ENCODE results near the gene RTN4R. TPM values are rescaled to one million over a fixed set of nuclear protein-coding genes. Genes with fewer than 3 reads are reported as not detected.
"Not testable (repeated sequence)": the region's sequence is repeated elsewhere in the genome, so short reads cannot be mapped to it uniquely, and the experiment has no call there.

The RTN4R gene
- total and polyA plus RNA-seq, 2 experiments from 2014 or later: 10.6 to 38.4 TPM

DNA sequence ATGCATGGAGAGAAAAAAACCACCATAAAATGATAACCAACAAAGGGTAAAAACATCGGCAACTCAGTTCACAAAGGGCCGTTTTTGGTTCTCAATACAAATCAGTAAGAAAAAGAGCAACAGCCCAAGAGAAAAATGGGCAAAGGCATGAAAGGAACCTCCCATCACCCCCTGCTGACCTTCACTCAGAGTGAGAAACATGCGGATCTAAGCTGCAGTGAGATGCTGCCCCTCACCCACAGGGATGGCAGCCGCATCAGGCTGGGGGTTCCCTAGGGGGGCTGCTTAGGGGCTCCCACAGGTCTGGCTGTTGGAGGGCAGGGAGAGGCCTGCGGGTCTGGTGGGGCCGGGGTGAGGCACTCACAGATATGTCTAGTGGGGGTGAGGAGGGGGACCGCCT lies 7.2 kb upstream of the RTN4R start:
- not testable (repeated sequence) for H3K27ac ChIP-seq (ENCODE audit: low read depth); H4K20me1 ChIP-seq (replicated peaks; ENCODE audit: insufficient read depth); H3K4me1 ChIP-seq (ENCODE audit: insufficient read depth); H3K9me3 Mint-ChIP-seq; H3K4me3 ChIP-seq; H3F3A ChIP-seq (replicated peaks; ENCODE audit: low read depth); H3K79me2 ChIP-seq (replicated peaks; ENCODE audit: insufficient read depth); H3K9me2 ChIP-seq (ENCODE audit: insufficient read depth); H3K36me3 Mint-ChIP-seq (ENCODE audit: low read depth); H3K27ac Mint-ChIP-seq; H3K27me3 Mint-ChIP-seq (ENCODE audit: insufficient read depth, low read depth, poor library complexity); H3K4me3 Mint-ChIP-seq; H3K4me1 Mint-ChIP-seq; H3K36me3 ChIP-seq (ENCODE audit: insufficient read depth); H3K27me3 ChIP-seq (ENCODE audit: insufficient read depth); H2AFZ ChIP-seq; H3K4me2 ChIP-seq
- ATAC-seq (peak; percentile 43), DNase-seq (ENCODE audit: low spot score) (peak; percentile 37)

DNA sequence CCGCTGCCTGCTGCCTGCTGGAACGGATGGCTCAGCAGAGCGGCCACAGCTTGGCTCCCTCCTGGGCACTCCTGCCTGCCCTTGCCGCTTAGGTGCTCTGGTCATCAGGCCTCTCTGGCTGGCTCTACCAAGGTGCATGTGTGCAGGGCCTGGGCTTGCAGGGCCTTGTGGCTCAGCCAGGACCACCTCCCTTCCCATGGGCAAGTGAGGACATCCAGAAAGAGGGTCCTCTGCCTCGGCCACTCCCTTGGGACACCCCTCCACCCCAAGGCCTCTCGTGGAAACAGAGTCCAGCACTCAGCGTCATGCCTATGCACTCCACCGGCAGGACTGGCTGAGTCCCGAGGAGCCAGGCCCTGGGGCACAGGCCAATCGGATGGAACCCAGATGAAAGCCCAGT lies 6.3 kb upstream of the RTN4R start:
- H3F3A ChIP-seq (replicated peaks; ENCODE audit: low read depth); DNase-seq (ENCODE audit: low spot score); H3K9me3 Mint-ChIP-seq; H3K4me1 ChIP-seq (ENCODE audit: insufficient read depth); H4K20me1 ChIP-seq (replicated peaks; ENCODE audit: insufficient read depth); H3K4me3 ChIP-seq; H3K36me3 Mint-ChIP-seq (ENCODE audit: low read depth); H3K27ac Mint-ChIP-seq; H3K27ac ChIP-seq (ENCODE audit: low read depth); H3K36me3 ChIP-seq (ENCODE audit: insufficient read depth); H3K9me2 ChIP-seq (ENCODE audit: insufficient read depth); ATAC-seq; H3K27me3 Mint-ChIP-seq (ENCODE audit: insufficient read depth, low read depth, poor library complexity); H3K27me3 ChIP-seq (ENCODE audit: insufficient read depth); H3K4me1 Mint-ChIP-seq; H3K4me2 ChIP-seq; H3K79me2 ChIP-seq (replicated peaks; ENCODE audit: insufficient read depth); H2AFZ ChIP-seq; H3K4me3 Mint-ChIP-seq: not testable (repeated sequence)

DNA sequence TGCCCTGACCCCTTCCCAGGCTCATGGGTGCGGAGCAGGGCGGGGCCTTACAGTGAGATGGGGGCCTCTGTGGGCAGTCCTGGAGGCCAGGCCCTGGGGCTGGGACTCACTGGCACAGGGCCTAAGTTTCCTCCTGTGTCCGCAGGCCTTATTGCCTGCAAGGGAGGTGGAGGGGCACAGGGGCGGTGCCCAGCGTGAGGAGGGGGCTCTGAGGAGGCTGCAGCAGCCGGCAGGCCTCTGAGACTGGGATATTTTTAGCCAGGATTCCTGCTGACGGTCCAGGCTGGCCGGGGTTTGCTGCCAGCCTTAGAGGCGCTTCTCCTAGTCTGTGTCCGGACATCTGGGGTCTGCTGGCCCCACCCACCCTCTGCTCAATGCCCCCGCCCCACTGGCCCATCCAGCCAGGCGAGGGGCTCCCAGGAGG lies 5.7 kb upstream of the RTN4R start:
- Mint-ChIP-seq H3K4me1 (peaks cover 10% of the 10 kb centered on the region; the same call in 2 of the 3 replicates), H3K4me3 (no peak overlapping the region), H3K9me3 (no peaks in the 10 kb centered on the region), H3K36me3 (ENCODE audit: low read depth) (no peaks in the 10 kb centered on the region), H3K27ac (no peak overlapping the region), H3K27me3 (ENCODE audit: insufficient read depth, low read depth, poor library complexity) (peaks cover 4% of the 10 kb centered on the region)
- H3K4me2 ChIP-seq: no peak overlapping the region
- no peak overlapping the region for H2AFZ ChIP-seq
- no peaks in the 10 kb centered on the region; the same call in 1 of the 2 replicates for H3K4me1 ChIP-seq (ENCODE audit: insufficient read depth)
- DNase-seq (ENCODE audit: low spot score) (no peak), ATAC-seq (no peak)
- no peaks in the 10 kb centered on the region for H3K36me3 ChIP-seq (ENCODE audit: insufficient read depth)
- H4K20me1 ChIP-seq (replicated peaks; ENCODE audit: insufficient read depth): no peaks in the 10 kb centered on the region
- H3K79me2 ChIP-seq (replicated peaks; ENCODE audit: insufficient read depth): no peaks in the 10 kb centered on the region
- no peak overlapping the region for H3K27ac ChIP-seq (ENCODE audit: low read depth)
- no peaks in the 10 kb centered on the region for H3K9me2 ChIP-seq (ENCODE audit: insufficient read depth)
- H3F3A ChIP-seq (replicated peaks; ENCODE audit: low read depth): no peaks in the 10 kb centered on the region
- no peaks in the 10 kb centered on the region for H3K27me3 ChIP-seq (ENCODE audit: insufficient read depth)
- H3K4me3 ChIP-seq: no peak overlapping the region
- no peak for TF ChIP-seq ZNF114 (CRISPR knock-in tag; IDR thresholded peaks at IDR 0.05)
- TF ChIP-seq CREB1 (CRISPR knock-in tag; IDR thresholded peaks at IDR 0.05; ENCODE audit: low read depth): no peak
- no peak for TF ChIP-seq NANOG (IDR thresholded peaks at IDR 0.05; ENCODE audit: borderline replicate concordance)
- TF ChIP-seq, protein P1, sequence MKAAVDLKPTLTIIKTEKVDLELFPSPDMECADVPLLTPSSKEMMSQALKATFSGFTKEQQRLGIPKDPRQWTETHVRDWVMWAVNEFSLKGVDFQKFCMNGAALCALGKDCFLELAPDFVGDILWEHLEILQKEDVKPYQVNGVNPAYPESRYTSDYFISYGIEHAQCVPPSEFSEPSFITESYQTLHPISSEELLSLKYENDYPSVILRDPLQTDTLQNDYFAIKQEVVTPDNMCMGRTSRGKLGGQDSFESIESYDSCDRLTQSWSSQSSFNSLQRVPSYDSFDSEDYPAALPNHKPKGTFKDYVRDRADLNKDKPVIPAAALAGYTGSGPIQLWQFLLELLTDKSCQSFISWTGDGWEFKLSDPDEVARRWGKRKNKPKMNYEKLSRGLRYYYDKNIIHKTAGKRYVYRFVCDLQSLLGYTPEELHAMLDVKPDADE (IDR thresholded peaks at IDR 0.05): no peak
- TF ChIP-seq ZNF331 (CRISPR knock-in tag; IDR thresholded peaks at IDR 0.05; ENCODE audit: low read depth): no peak
- TF ChIP-seq, protein P2, sequence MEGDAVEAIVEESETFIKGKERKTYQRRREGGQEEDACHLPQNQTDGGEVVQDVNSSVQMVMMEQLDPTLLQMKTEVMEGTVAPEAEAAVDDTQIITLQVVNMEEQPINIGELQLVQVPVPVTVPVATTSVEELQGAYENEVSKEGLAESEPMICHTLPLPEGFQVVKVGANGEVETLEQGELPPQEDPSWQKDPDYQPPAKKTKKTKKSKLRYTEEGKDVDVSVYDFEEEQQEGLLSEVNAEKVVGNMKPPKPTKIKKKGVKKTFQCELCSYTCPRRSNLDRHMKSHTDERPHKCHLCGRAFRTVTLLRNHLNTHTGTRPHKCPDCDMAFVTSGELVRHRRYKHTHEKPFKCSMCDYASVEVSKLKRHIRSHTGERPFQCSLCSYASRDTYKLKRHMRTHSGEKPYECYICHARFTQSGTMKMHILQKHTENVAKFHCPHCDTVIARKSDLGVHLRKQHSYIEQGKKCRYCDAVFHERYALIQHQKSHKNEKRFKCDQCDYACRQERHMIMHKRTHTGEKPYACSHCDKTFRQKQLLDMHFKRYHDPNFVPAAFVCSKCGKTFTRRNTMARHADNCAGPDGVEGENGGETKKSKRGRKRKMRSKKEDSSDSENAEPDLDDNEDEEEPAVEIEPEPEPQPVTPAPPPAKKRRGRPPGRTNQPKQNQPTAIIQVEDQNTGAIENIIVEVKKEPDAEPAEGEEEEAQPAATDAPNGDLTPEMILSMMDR (conservative IDR thresholded peaks at IDR 0.05; ENCODE audit: low read depth in 2 of 2): no peak
- TF ChIP-seq EZH2 (IDR thresholded peaks at IDR 0.05; ENCODE audit: low read depth, unreplicated experiment): no peak
- TF ChIP-seq, protein P3, sequence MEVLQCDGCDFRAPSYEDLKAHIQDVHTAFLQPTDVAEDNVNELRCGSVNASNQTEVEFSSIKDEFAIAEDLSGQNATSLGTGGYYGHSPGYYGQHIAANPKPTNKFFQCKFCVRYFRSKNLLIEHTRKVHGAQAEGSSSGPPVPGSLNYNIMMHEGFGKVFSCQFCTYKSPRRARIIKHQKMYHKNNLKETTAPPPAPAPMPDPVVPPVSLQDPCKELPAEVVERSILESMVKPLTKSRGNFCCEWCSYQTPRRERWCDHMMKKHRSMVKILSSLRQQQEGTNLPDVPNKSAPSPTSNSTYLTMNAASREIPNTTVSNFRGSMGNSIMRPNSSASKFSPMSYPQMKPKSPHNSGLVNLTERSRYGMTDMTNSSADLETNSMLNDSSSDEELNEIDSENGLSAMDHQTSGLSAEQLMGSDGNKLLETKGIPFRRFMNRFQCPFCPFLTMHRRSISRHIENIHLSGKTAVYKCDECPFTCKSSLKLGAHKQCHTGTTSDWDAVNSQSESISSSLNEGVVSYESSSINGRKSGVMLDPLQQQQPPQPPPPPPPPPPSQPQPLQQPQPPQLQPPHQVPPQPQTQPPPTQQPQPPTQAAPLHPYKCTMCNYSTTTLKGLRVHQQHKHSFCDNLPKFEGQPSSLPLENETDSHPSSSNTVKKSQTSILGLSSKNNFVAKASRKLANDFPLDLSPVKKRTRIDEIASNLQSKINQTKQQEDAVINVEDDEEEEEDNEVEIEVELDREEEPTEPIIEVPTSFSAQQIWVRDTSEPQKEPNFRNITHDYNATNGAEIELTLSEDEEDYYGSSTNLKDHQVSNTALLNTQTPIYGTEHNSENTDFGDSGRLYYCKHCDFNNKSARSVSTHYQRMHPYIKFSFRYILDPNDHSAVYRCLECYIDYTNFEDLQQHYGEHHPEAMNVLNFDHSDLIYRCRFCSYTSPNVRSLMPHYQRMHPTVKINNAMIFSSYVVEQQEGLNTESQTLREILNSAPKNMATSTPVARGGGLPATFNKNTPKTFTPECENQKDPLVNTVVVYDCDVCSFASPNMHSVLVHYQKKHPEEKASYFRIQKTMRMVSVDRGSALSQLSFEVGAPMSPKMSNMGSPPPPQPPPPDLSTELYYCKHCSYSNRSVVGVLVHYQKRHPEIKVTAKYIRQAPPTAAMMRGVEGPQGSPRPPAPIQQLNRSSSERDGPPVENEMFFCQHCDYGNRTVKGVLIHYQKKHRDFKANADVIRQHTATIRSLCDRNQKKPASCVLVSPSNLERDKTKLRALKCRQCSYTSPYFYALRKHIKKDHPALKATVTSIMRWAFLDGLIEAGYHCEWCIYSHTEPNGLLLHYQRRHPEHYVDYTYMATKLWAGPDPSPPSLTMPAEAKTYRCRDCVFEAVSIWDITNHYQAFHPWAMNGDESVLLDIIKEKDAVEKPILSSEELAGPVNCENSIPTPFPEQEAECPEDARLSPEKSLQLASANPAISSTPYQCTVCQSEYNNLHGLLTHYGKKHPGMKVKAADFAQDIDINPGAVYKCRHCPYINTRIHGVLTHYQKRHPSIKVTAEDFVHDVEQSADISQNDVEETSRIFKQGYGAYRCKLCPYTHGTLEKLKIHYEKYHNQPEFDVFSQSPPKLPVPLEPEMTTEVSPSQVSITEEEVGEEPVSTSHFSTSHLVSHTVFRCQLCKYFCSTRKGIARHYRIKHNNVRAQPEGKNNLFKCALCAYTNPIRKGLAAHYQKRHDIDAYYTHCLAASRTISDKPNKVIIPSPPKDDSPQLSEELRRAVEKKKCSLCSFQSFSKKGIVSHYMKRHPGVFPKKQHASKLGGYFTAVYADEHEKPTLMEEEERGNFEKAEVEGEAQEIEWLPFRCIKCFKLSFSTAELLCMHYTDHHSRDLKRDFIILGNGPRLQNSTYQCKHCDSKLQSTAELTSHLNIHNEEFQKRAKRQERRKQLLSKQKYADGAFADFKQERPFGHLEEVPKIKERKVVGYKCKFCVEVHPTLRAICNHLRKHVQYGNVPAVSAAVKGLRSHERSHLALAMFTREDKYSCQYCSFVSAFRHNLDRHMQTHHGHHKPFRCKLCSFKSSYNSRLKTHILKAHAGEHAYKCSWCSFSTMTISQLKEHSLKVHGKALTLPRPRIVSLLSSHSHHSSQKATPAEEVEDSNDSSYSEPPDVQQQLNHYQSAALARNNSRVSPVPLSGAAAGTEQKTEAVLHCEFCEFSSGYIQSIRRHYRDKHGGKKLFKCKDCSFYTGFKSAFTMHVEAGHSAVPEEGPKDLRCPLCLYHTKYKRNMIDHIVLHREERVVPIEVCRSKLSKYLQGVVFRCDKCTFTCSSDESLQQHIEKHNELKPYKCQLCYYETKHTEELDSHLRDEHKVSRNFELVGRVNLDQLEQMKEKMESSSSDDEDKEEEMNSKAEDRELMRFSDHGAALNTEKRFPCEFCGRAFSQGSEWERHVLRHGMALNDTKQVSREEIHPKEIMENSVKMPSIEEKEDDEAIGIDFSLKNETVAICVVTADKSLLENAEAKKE (CRISPR knock-in tag; IDR thresholded peaks at IDR 0.05): no peak
- TF ChIP-seq STAT1 (IDR thresholded peaks at IDR 0.05; ENCODE audit: unreplicated experiment): no peak
